Measurements from ENCODE around the gene ABCB10. TPM values are rescaled to one million over a fixed set of nuclear protein-coding genes. Genes with fewer than 3 reads are reported as not detected.

ABCB10 gene
- polyA plus RNA-seq, 2 of the 4 experiments (the other 2 are of a cell fraction) = 13.9 to 16.3 TPM

GRCh38 chr1:229550812-229551567, 7.5 kb downstream of the ABCB10 start:
- H3K27ac ChIP-seq = no peak overlapping the region
- POLR2A ChIA-PET = no interaction called here
- H3K4me1 ChIP-seq = no peaks in the 10 kb centered on the region
- DNase-seq (ENCODE audit: low read depth in 1 of 2, low spot score in 1 of 2) (no peak), FAIRE-seq (no peak), ATAC-seq (no peak)
- WGBS (ENCODE audit: missing lambda C conversion rate) = 75% methylated on average over 3 of the region's 3 CpGs
- TF ChIP-seq FOSL2 (IDR thresholded peaks at IDR 0.05) = no peak
- no peak for TF ChIP-seq FOSL2 (CRISPR knock-in tag; IDR thresholded peaks at IDR 0.05)
- no peak for TF ChIP-seq CHD2 (IDR thresholded peaks at IDR 0.05; ENCODE audit: low read length, partially characterized antibody)
- TF ChIP-seq TP53 (CRISPR knock-in tag; IDR thresholded peaks at IDR 0.05) = no peak
- CTCF ChIA-PET = interaction anchor here (0.6 to 5.1 kb wide), 2 partner anchors 6 to 36 kb away, joined by 4 to 25 read pairs; partner anchors contain the start of gene ABCB10
- H3K4me3 ChIP-seq = no peak overlapping the region
- H3K4me2 ChIP-seq = no peak overlapping the region
- H3K9me3 ChIP-seq = no peaks in the 10 kb centered on the region

GRCh38 chr1:229547542-229547941, 11.0 kb downstream of the ABCB10 start:
- ATAC-seq (no peak), DNase-seq (ENCODE audit: low read depth in 1 of 2, low spot score in 1 of 2) (no peak), FAIRE-seq (no peak)
- POLR2A ChIA-PET = no interaction called here
- 94% methylated on average over 7 of the region's 7 CpGs for WGBS (ENCODE audit: missing lambda C conversion rate)
- TF ChIP-seq EHMT2 (IDR thresholded peaks at IDR 0.05; ENCODE audit: low read depth) = no peak
- no peak for TF ChIP-seq RFX5 (IDR thresholded peaks at IDR 0.05)
- no peak for TF ChIP-seq RARB (CRISPR knock-in tag; IDR thresholded peaks at IDR 0.05)
- TF ChIP-seq, protein P1, sequence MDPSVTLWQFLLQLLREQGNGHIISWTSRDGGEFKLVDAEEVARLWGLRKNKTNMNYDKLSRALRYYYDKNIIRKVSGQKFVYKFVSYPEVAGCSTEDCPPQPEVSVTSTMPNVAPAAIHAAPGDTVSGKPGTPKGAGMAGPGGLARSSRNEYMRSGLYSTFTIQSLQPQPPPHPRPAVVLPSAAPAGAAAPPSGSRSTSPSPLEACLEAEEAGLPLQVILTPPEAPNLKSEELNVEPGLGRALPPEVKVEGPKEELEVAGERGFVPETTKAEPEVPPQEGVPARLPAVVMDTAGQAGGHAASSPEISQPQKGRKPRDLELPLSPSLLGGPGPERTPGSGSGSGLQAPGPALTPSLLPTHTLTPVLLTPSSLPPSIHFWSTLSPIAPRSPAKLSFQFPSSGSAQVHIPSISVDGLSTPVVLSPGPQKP (IDR thresholded peaks at IDR 0.05; ENCODE audit: low read depth, low read length) = no peak
- no peak for TF ChIP-seq ZNF302 (CRISPR knock-in tag; IDR thresholded peaks at IDR 0.05)
- TF ChIP-seq NFE2L2 (conservative IDR thresholded peaks at IDR 0.05; ENCODE audit: low read length) = no peak
- TF ChIP-seq CHD4 (IDR thresholded peaks at IDR 0.05; ENCODE audit: borderline replicate concordance) = no peak
- TF ChIP-seq CBX8 (IDR thresholded peaks at IDR 0.05) = no peak
- TF ChIP-seq HEYL (CRISPR knock-in tag; IDR thresholded peaks at IDR 0.05) = no peak
- TF ChIP-seq CBX2 (IDR thresholded peaks at IDR 0.05; ENCODE audit: borderline replicate concordance, low read depth) = no peak
- no peak for TF ChIP-seq FOSL2 (IDR thresholded peaks at IDR 0.05)
- no peak for TF ChIP-seq FOSL2 (CRISPR knock-in tag; IDR thresholded peaks at IDR 0.05)
- TF ChIP-seq CTCF (IDR thresholded peaks at IDR 0.05) = no peak
- TF ChIP-seq SREBF2 (IDR thresholded peaks at IDR 0.05) = no peak
- TF ChIP-seq RAD21 (conservative IDR thresholded peaks at IDR 0.05 in 1 of 2, IDR thresholded peaks at IDR 0.05 in 1 of 2) = no peak
- TF ChIP-seq USF2 (IDR thresholded peaks at IDR 0.05) = no peak
- TF ChIP-seq NPAS2 (CRISPR knock-in tag; IDR thresholded peaks at IDR 0.05; ENCODE audit: borderline replicate concordance) = no peak
- TF ChIP-seq MYC (IDR thresholded peaks at IDR 0.05; ENCODE audit: borderline replicate concordance, low read length) = no peak
- no peak for TF ChIP-seq RCOR1 (IDR thresholded peaks at IDR 0.05; ENCODE audit: low read depth, low read length)
- Histone ChIP-seq H3K4me3 (no peak overlapping the region), H3K9me3 (no peaks in the 10 kb centered on the region), H3K27ac (no peak overlapping the region), H3K4me1 (no peaks in the 10 kb centered on the region), H3K4me2 (no peak overlapping the region)
- CTCF ChIA-PET = interaction anchor here (5.1 kb wide), 1 partner anchor 10 kb away, joined by 25 read pairs; the partner anchor contains the start of gene ABCB10

Measured in A549 (cell line).